ENCODE measurements around the gene DENND2A. TPM values are rescaled to one million over a fixed set of nuclear protein-coding genes. Genes with fewer than 3 reads are reported as not detected.

The DENND2A gene
- total RNA-seq, 3 donors from 2014 or later, result 6.9 to 13.1 (median 7.6) TPM

GRCh38 chr7:140497241-140497769, 143.3 kb downstream of the DENND2A start:
- no peaks in the 10 kb centered on the region for H3K4me1 ChIP-seq
- H3K4me3 ChIP-seq, result no peak overlapping the region
- no peak for TF ChIP-seq POLR2AphosphoS5 (IDR thresholded peaks at IDR 0.05)
- TF ChIP-seq CTCF (IDR thresholded peaks at IDR 0.05), result no peak
- no peak for TF ChIP-seq POLR2A (IDR thresholded peaks at IDR 0.05)
- intact Hi-C loops (cut with DNase I; ENCODE audit: low total_unique reads), result no loop called here
- no peaks in the 10 kb centered on the region for H3K36me3 ChIP-seq
- H3K9me3 ChIP-seq, result no peaks in the 10 kb centered on the region
- H3K27me3 ChIP-seq, result no peaks in the 10 kb centered on the region
- no peak overlapping the region for H3K27ac ChIP-seq
- DNase-seq (ENCODE audit: low spot score in 2 of 2), result no peak

DNA sequence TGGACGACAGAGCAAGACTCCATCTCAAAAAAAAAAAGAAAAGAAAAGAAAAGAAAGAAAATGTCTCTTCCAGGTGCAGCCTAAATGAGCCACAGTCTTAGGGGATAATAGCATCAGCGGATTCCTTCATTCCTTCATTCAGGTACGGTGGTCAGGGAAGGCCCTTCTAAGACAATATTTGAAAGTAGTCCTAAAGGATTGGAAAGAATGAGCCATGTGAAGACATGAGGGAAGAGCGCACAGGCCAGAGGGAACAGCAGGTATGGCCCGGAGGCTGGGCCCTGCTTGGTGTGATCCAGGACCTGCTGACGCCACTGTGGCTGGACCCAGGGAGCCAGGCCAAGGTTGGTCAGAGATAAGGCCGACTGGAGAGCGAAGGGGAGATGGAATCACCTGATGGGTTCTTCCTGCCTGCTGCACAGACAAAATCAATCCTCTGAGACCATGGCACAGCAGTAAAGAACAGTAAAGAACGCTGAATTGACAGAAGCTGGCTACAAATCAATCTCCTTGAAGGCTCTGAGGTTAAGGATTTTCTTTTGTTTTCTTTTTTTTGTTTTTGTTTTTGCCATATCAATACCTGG, 145.0 kb downstream of the DENND2A start:
- H3K27me3 ChIP-seq, result no peaks in the 10 kb centered on the region
- H3K36me3 ChIP-seq, result no peaks in the 10 kb centered on the region
- no peak overlapping the region for H3K4me3 ChIP-seq
- intact Hi-C loops (cut with DNase I; ENCODE audit: low total_unique reads), result no loop called here
- no peaks in the 10 kb centered on the region for H3K9me3 ChIP-seq
- no peak overlapping the region for H3K27ac ChIP-seq
- no peaks in the 10 kb centered on the region for H3K4me1 ChIP-seq
- no peak for DNase-seq (ENCODE audit: low spot score in 2 of 2)
- no peak for TF ChIP-seq POLR2A (IDR thresholded peaks at IDR 0.05)
- TF ChIP-seq POLR2AphosphoS5 (IDR thresholded peaks at IDR 0.05), result no peak
- TF ChIP-seq CTCF (IDR thresholded peaks at IDR 0.05), result no peak

DNA sequence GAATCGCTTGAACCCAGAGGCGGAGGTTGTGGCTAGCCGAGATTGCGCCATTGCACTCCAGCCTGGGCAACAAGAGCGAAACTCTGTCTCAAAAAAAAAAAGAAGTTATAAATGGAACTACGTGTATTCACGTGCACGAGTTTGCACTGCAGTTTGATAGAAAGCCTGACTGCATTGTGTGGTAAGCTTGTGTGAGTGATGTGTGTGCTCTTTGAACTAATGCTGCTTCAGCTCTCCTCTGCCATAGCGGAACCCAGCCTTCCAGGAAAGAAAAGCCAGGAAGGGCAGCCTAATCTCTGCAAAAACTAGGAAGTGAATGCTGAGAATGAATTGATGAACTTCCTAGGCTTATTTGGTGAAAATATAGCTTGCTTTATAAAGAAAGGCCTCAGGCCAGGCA, 145.7 kb downstream of the DENND2A start:
- TF ChIP-seq POLR2AphosphoS5 (IDR thresholded peaks at IDR 0.05) (no peak), CTCF (IDR thresholded peaks at IDR 0.05) (no peak), POLR2A (IDR thresholded peaks at IDR 0.05) (no peak)
- Histone ChIP-seq H3K27ac (no peak overlapping the region), H3K4me1 (no peaks in the 10 kb centered on the region), H3K4me3 (no peak overlapping the region), H3K9me3 (no peaks in the 10 kb centered on the region), H3K27me3 (no peaks in the 10 kb centered on the region), H3K36me3 (no peaks in the 10 kb centered on the region)
- intact Hi-C loops (cut with DNase I; ENCODE audit: low total_unique reads), result no loop called here
- no peak for DNase-seq (ENCODE audit: low spot score in 2 of 2)

GRCh38 chr7:140489026-140489359, 151.6 kb downstream of the DENND2A start:
- H3K27me3 ChIP-seq, result no peaks in the 10 kb centered on the region
- no peak overlapping the region for H3K4me3 ChIP-seq
- DNase-seq (ENCODE audit: low spot score in 2 of 2), result no peak
- no peaks in the 10 kb centered on the region for H3K9me3 ChIP-seq
- intact Hi-C loops (cut with DNase I; ENCODE audit: low total_unique reads), result no loop called here
- H3K27ac ChIP-seq, result no peak overlapping the region
- TF ChIP-seq CTCF (IDR thresholded peaks at IDR 0.05) (no peak), POLR2A (IDR thresholded peaks at IDR 0.05) (no peak), POLR2AphosphoS5 (IDR thresholded peaks at IDR 0.05) (no peak)
- H3K36me3 ChIP-seq, result no peaks in the 10 kb centered on the region
- no peaks in the 10 kb centered on the region for H3K4me1 ChIP-seq

DNA sequence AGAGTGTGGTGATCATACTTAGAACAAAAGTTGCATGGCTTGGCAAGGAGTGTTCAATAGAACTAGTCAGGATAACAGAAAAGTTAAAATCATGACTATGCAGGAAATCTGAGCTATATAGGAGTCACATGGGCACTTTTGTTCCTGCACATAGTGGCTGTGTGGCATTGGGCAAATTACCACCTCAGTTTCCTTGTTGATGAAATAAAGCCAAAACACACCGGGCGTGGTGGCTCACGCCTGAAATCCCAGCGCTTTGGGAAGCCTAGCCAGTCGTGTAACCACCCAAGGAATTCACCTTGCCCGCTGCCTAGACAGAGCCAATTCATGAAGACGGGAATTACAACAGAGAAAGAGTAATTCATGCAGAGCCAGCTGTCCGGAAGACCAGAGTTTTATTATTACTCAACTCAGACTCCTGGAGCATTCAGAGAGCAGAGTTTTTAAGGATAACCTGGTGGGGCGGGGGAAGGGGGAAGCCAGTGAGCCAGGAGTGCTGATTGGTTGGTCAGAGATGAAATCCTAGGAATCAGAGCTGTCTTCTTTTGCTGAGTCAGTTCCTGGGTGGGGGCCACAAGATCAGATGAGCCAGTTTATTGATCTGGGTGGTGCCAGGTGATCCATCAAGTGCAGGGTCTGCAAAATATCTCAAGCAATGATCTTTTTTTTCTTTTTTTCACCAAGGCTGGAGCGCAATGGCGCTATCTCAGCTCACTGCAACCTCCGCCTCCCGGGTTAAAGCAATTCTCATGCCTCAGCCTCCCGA, 154.9 kb downstream of the DENND2A start:
- intact Hi-C loops (cut with DNase I; ENCODE audit: low total_unique reads), result no loop called here
- no peak for TF ChIP-seq POLR2AphosphoS5 (IDR thresholded peaks at IDR 0.05)
- no peak for TF ChIP-seq CTCF (IDR thresholded peaks at IDR 0.05)
- TF ChIP-seq POLR2A (IDR thresholded peaks at IDR 0.05), result no peak
- DNase-seq (ENCODE audit: low spot score in 2 of 2), result peak in 1 of 2 donors; percentile 31
- Histone ChIP-seq H3K27ac (no peak overlapping the region), H3K4me3 (no peak overlapping the region), H3K4me1 (no peaks in the 10 kb centered on the region), H3K27me3 (no peaks in the 10 kb centered on the region), H3K36me3 (no peaks in the 10 kb centered on the region), H3K9me3 (no peaks in the 10 kb centered on the region)
